Mammary epithelial cell (primary cell): Measurements from ENCODE around the gene STAM.

Source experiments
- CTCF ChIP-seq, 2 donors: IDR thresholded peaks in 1 of 2; conservative IDR thresholded peaks in 1 of 2; 2 replicates each; pipeline ENCODE4 v1.5.1; 2011 to 2012; ENCODE audit warnings: inconsistent platforms in 2 of 2, low read length in 2 of 2, mild to moderate bottlenecking in 2 of 2, control low read depth in 1 of 2, low read depth in 1 of 2; ENCODE audit not compliant: insufficient read depth in 1 of 2; ENCODE audit errors: extremely low read depth in 1 of 2
- EZH2 ChIP-seq: IDR thresholded peaks from 2 replicates; pipeline ENCODE4 v1.6.1; 2012; ENCODE audit warnings: low read length, inconsistent platforms, borderline replicate concordance

GRCh38 chr10:17729630-17730029, 85.7 kb downstream of the STAM start:
- no peak for TF ChIP-seq CTCF (conservative IDR thresholded peaks at IDR 0.05 in 1 of 2, IDR thresholded peaks at IDR 0.05 in 1 of 2; ENCODE audit: extremely low read depth in 1 of 2, insufficient read depth in 1 of 2, low read depth in 1 of 2, low read length in 2 of 2)
- TF ChIP-seq EZH2: no peak
